CD1c-positive myeloid dendritic cell (primary cell): ENCODE measurements around the gene TRPV6.

Experiments
- DNase-seq: peaks from one replicate; pipeline ENCODE4 v3.0.0-alpha.2; 2016; ENCODE audit errors: extremely low spot score

The TRPV6 gene

GRCh38 chr7:142908290-142908689 lies 22.7 kb upstream of the TRPV6 start:
- no peak for DNase-seq

GRCh38 chr7:142906643-142907042 lies 21.1 kb upstream of the TRPV6 start:
- DNase-seq: no peak

GRCh38 chr7:142905759-142906158 lies 20.2 kb upstream of the TRPV6 start:
- DNase-seq: no peak

- DNase-seq: no peak
Observed at GRCh38 chr7:142904128-142904527, 18.6 kb upstream of the TRPV6 start.

- DNase-seq: no peak
Observed at GRCh38 chr7:142901426-142902259, 16.1 kb upstream of the TRPV6 start.

GRCh38 chr7:142899661-142900060 lies 14.1 kb upstream of the TRPV6 start:
- DNase-seq: no peak

- DNase-seq: no peak
Observed at GRCh38 chr7:142898377-142899170, 13.0 kb upstream of the TRPV6 start.

- DNase-seq: no peak
Observed at GRCh38 chr7:142897691-142898090, 12.1 kb upstream of the TRPV6 start.

- no peak for DNase-seq
Observed at GRCh38 chr7:142896741-142897379, 11.3 kb upstream of the TRPV6 start.

- no peak for DNase-seq
Observed at GRCh38 chr7:142896151-142896550, 10.6 kb upstream of the TRPV6 start.

- no peak for DNase-seq
Observed at GRCh38 chr7:142894985-142895593, 9.5 kb upstream of the TRPV6 start.

- no peak for DNase-seq
Observed at GRCh38 chr7:142894112-142894984, 8.8 kb upstream of the TRPV6 start.

- no peak for DNase-seq
Observed at GRCh38 chr7:142892951-142893350, 7.4 kb upstream of the TRPV6 start.

- DNase-seq: no peak
Observed at GRCh38 chr7:142891490-142892082, 6.0 kb upstream of the TRPV6 start.

- DNase-seq: no peak
Observed at GRCh38 chr7:142890874-142891485, 5.4 kb upstream of the TRPV6 start.

GRCh38 chr7:142889816-142890215 lies 4.3 kb upstream of the TRPV6 start:
- DNase-seq: no peak

GRCh38 chr7:142887282-142888015 lies 1.9 kb upstream of the TRPV6 start:
- DNase-seq: no peak

- no peak for DNase-seq
Observed at GRCh38 chr7:142886866-142887265, 1.3 kb upstream of the TRPV6 start.

- DNase-seq: no peak
Observed at GRCh38 chr7:142884286-142884640, 1.3 kb downstream of the TRPV6 start.
